Thyroid gland (tissue), 4 donors: Measurements from ENCODE around the gene GPC6. TPM values are rescaled to one million over a fixed set of nuclear protein-coding genes. Genes with fewer than 3 reads are reported as not detected.

Experiments
- DNase-seq, 2 donors: peaks; one replicate each; pipeline ENCODE4 v3.0.0-alpha.2; 2019
- H3K27ac ChIP-seq, 3 donors: fragments of 200-600 bp; sonication (generic); 1 replicate in 2 of 3; 2 replicates in 1 of 3; pipeline ENCODE4 v1.5.1; 2016 to 2019; ENCODE audit warnings: mild to moderate bottlenecking in 1 of 3, moderate library complexity in 1 of 3
- H3K27me3 ChIP-seq: fragments of 200-600 bp; sonication (generic); one replicate; pipeline ENCODE4 v1.5.1; 2019
- H3K36me3 ChIP-seq, 2 donors: fragments of 200-600 bp; sonication (generic); one replicate each; pipeline ENCODE4 v1.5.1; 2016 to 2019
- H3K4me1 ChIP-seq, 2 donors: fragments of 200-600 bp; sonication (generic); one replicate each; pipeline ENCODE4 v1.5.1; 2017 to 2019
- H3K4me3 ChIP-seq, 3 donors: fragments of 200-600 bp; sonication (generic); replicated peaks in 1 of 3; 1 replicate in 2 of 3; 2 replicates in 1 of 3; pipeline ENCODE4 v1.5.1; 2016; ENCODE audit warnings: mild to moderate bottlenecking in 1 of 3
- H3K9me3 ChIP-seq: fragments of 200-600 bp; sonication (generic); one replicate; pipeline ENCODE4 v1.5.1; 2017
- CTCF ChIP-seq, 6 experiments: fragments of 200-600 bp in 3 of 6; fragments of 450-650 bp in 3 of 6; sonication (generic) in 3 of 6; IDR thresholded peaks; one replicate each; pipeline ENCODE4 v1.5.1; 2016 to 2019; ENCODE audit warnings: antibody characterized with exemption in 6 of 6, mild to moderate bottlenecking in 2 of 6, inconsistent platforms in 1 of 6, moderate library complexity in 1 of 6
- POLR2A ChIP-seq, 2 donors: fragments of 450-650 bp; IDR thresholded peaks; one replicate each; pipeline ENCODE4 v1.6.1; 2017; ENCODE audit warnings: antibody characterized with exemption in 2 of 2, mild to moderate bottlenecking in 2 of 2, moderate library complexity in 1 of 2
- WGBS, 2 donors: methylation state at CpG; one replicate each; pipeline ENCODE4 v1.1.5; 2017; 5-methylcytosine and 5-hydroxymethylcytosine counted together
- intact Hi-C: fragments of 100-400 bp; cut with DNase I; formaldehyde crosslinking; loops from one replicate; pipeline ENCODE4 v1.15.1; 2023
- total RNA-seq, 4 donors: library from RNA; depleted of rRNA; stranded (reverse); fragments of >200 nt; gene quantifications; one replicate each; pipeline ENCODE4 v1.2.3, GENCODE V29; 2016

Gene GPC6
- total RNA-seq, 4 donors from 2014 or later = 2.8 to 13.4 (median 7.5) TPM

GRCh38 chr13:93289842-93290241, 63.2 kb downstream of the GPC6 start:
- H3K36me3 ChIP-seq = no peaks in the 10 kb centered on the region
- WGBS, 2 donors = 59 to 85% methylated on average over 1 of the region's 1 CpG
- H3K4me1 ChIP-seq = no peaks in the 10 kb centered on the region
- H3K27me3 ChIP-seq = no peaks in the 10 kb centered on the region
- H3K27ac ChIP-seq = no peak overlapping the region
- TF ChIP-seq CTCF (IDR thresholded peaks at IDR 0.05) (no peak), POLR2A (IDR thresholded peaks at IDR 0.05) (no peak)
- intact Hi-C loops = no loop called here
- H3K4me3 ChIP-seq = no peak overlapping the region
- no peaks in the 10 kb centered on the region for H3K9me3 ChIP-seq
- no peak for DNase-seq

- Histone ChIP-seq H3K4me1 (no peaks in the 10 kb centered on the region), H3K9me3 (no peaks in the 10 kb centered on the region), H3K36me3 (no peaks in the 10 kb centered on the region), H3K4me3 (no peak overlapping the region), H3K27me3 (no peaks in the 10 kb centered on the region), H3K27ac (no peak overlapping the region)
- DNase-seq = no peak
- TF ChIP-seq CTCF (IDR thresholded peaks at IDR 0.05) (no peak), POLR2A (IDR thresholded peaks at IDR 0.05) (no peak)
- intact Hi-C loops = no loop called here
Observed at GRCh38 chr13:93290503-93290902, 63.9 kb downstream of the GPC6 start.

GRCh38 chr13:93292366-93292765, 65.8 kb downstream of the GPC6 start:
- Histone ChIP-seq H3K9me3 (no peaks in the 10 kb centered on the region), H3K36me3 (no peaks in the 10 kb centered on the region), H3K27ac (no peak overlapping the region), H3K27me3 (no peaks in the 10 kb centered on the region), H3K4me3 (no peak overlapping the region), H3K4me1 (no peaks in the 10 kb centered on the region)
- no peak for DNase-seq
- intact Hi-C loops = no loop called here
- WGBS, 2 donors = 50 to 95% methylated on average over 1 of the region's 1 CpG
- TF ChIP-seq POLR2A (IDR thresholded peaks at IDR 0.05) (no peak), CTCF (IDR thresholded peaks at IDR 0.05) (no peak)

DNA sequence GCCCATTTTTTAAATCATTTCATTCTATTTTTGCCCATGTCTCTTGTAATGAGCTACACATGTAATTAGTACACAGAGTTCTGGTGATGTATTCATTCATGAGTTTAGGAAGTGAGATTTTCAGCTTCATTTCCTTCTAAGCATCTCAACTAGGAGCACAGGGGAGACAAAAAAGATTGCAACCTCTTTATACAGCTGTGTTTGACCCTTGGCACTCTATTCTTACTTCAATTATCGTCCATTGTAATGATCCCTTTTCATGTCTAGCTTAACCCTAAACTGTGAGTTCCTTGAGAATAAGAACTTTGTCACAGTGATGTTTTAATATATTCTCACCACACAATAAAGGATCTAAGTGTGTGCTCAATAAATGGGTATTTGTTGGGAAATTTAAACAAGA, 67.1 kb downstream of the GPC6 start:
- Histone ChIP-seq H3K36me3 (no peaks in the 10 kb centered on the region), H3K4me1 (no peaks in the 10 kb centered on the region), H3K27me3 (no peaks in the 10 kb centered on the region), H3K27ac (no peak overlapping the region), H3K4me3 (no peak overlapping the region), H3K9me3 (no peaks in the 10 kb centered on the region)
- intact Hi-C loops = no loop called here
- 78 to 82% methylated on average over 1 of the region's 1 CpG for WGBS, 2 donors
- DNase-seq = no peak
- no peak for TF ChIP-seq POLR2A (IDR thresholded peaks at IDR 0.05)
- no peak for TF ChIP-seq CTCF (IDR thresholded peaks at IDR 0.05)

GRCh38 chr13:93296584-93296983, 70.0 kb downstream of the GPC6 start:
- H3K36me3 ChIP-seq = no peaks in the 10 kb centered on the region
- no peaks in the 10 kb centered on the region for H3K27me3 ChIP-seq
- H3K9me3 ChIP-seq = no peaks in the 10 kb centered on the region
- H3K4me3 ChIP-seq = no peak overlapping the region
- DNase-seq = no peak
- no peaks in the 10 kb centered on the region for H3K4me1 ChIP-seq
- WGBS, 2 donors = 76 to 97% methylated on average over 2 of the region's 2 CpGs
- no peak for TF ChIP-seq POLR2A (IDR thresholded peaks at IDR 0.05)
- no peak for TF ChIP-seq CTCF (IDR thresholded peaks at IDR 0.05)
- intact Hi-C loops = no loop called here
- H3K27ac ChIP-seq = no peak overlapping the region
